HG03175 (cell line): ENCODE results near the gene MAD1L1.

Experiments used
- ATAC-seq: cut with Tn5 transposase; IDR thresholded peaks from one replicate; pipeline ENCODE4 v1.9.1; 2021; ENCODE audit warnings: mild to moderate bottlenecking, moderate library complexity; ENCODE audit not compliant: unreplicated experiment

MAD1L1 gene

GRCh38 chr7:1781369-1781768 is 451.4 kb downstream of the MAD1L1 start:
- no peak for ATAC-seq

- ATAC-seq: no peak
These were observed 453.3 kb downstream of the MAD1L1 start for GRCh38 chr7:1779445-1779844.

DNA sequence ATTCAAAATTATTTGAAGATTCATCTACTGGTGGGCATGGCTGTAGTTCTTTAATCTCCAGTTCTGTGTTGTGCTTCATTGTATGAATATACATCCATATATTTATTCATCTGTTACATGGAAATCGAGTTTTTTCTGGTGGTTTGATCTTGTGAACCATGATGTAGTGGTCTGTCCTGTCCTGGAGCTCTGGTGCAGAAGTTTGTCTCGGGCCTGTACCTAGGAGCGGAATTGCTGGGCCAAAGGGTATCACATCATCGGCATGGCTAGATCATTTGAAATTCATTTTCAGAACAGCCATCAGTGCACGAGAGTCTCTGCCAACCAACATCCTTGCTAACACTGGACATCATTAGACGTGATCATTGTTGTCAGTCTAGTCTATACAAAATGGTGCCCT is 455.6 kb downstream of the MAD1L1 start:
- ATAC-seq: no peak

DNA sequence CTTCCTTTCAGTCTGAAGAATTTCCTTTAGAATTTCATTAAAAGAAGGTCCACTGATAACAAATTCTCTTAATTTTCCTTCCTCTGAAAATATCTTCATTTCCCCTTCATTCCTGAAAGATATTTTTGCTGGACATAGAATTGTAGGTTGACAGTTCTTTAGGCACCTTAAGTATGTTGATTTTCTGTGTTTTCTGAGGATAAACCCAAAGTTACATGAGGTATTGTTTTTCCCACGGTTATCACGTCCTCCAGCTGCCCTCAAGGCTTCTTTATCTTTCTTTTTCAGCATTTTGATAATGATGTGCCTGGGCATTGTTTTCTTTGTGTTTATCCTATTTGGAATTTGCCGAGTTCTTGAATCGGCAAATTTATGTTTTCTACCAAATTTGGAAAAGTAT is 457.4 kb downstream of the MAD1L1 start:
- ATAC-seq: no peak

DNA sequence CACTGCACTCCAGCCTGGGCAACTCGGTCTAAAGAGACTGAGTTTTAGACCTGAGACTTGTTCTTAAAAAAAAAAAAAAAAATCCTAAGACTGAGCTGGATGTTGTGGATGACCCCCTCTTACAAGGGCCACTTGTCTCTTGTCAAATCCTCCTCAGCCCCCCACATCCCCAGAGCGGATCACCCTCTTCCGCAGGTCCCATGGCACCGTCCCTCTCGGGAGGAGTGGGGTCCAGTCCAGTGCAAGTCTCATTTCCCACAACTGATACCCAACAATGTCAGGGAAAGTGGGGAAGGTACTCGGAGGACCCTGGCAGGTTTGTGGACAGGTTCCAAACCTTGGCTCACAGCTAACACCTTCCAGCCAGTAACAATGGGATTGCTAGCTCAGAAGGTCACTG is 462.4 kb downstream of the MAD1L1 start:
- no peak for ATAC-seq

DNA sequence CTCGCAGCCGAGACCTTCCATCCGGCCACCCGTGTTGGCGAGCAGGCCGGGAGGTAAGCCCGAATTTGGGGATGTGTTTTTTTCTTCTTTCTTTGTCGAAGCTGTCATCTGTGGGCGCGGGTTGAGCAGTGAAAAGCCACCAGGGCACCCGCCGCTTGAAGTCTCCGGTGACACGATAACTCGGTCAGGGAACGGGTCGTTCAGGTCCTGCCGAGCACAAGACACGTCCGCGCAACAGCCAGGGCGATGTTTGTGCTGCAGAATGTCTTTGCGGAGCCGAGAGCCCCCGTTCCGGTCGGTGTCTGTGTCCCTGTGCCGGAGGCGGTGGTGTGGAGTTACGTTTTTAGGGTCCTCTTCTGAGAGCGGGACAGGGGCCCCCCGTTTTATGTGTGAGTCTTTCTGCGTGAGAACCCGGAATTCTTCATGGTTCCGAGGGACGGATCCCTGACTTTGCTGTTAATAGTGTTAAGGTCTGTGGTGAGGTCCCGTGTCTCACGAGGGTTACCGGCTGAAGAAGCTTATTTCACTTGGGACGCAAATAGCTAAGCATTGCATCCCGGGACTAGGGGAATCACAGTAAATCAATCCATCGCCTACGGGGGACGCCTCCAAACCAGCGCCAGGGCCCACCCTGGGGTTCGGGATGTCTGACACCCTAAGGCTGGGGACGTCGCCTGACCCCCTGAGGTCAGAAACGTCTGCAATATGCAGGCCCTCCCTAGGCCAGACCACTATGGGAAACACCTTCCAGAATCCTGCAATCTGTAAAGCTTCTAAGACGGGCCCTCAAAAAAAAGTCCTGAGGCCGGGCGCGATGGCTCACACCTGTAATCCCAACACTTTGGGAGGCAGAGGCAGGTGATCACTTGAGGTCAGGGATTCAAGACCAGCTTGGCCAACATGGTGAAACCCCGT is 463.2 kb downstream of the MAD1L1 start:
- no peak for ATAC-seq

DNA sequence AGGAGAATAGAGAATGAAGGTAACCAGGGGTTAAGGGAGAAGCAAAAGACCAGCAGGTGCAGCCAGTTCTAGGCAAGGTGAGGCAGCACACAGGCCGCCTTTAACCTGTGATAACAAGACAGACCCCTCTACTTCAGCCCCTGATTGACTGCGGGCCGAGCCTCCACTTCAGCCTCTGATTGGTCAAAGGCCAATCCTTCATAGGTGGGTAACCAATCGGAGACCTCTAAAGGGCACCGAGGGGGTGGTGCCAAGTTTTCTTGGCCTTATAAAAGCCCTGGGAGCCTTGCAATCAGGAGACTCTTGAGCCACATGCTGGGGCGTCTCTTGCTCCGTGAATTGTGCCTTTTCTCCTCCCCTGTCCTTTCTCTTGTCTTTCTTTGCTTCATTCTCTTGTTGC is 463.9 kb downstream of the MAD1L1 start:
- ATAC-seq: no peak

GRCh38 chr7:1767524-1767923 is 465.2 kb downstream of the MAD1L1 start:
- ATAC-seq: no peak
